ENCODE data around the gene NPAS3. TPM values are rescaled to one million over a fixed set of nuclear protein-coding genes. Genes with fewer than 3 reads are reported as not detected.

The NPAS3 gene
- total RNA-seq, 4 donors from 2014 or later: 1.5 to 12.3 (median 3.4) TPM

- H3K27me3 ChIP-seq: no peaks in the 10 kb centered on the region
These were observed 465.4 kb downstream of the NPAS3 start for GRCh38 chr14:33404054-33404453.

GRCh38 chr14:33404964-33405574, 466.4 kb downstream of the NPAS3 start:
- H3K4me1 ChIP-seq: no peaks in the 10 kb centered on the region
- 90 to 93% methylated on average over 1 of the region's 1 CpG for WGBS, 2 donors
- peaks cover 0 to 3% (median 0%) of the 10 kb centered on the region in 3 donors for H3K36me3 ChIP-seq

More at GRCh38 chr14:33404054-33404453, 465.4 kb downstream of the NPAS3 start:
- no peak for DNase-seq (ENCODE audit: low spot score in 2 of 2)
- Histone ChIP-seq H3K9me3 (peaks cover 0 to 9% (median 2%) of the 10 kb centered on the region in 4 donors), H3K36me3 (peaks cover 0 to 3% (median 0%) of the 10 kb centered on the region in 3 donors), H3K27ac (no peak overlapping the region), H3K4me3 (no peak overlapping the region), H3K4me1 (no peaks in the 10 kb centered on the region)
- WGBS, 2 donors: 33 to 54% methylated on average over 1 of the region's 1 CpG
- TF ChIP-seq EP300 (IDR thresholded peaks at IDR 0.05): no peak
- no peak for TF ChIP-seq POLR2A (IDR thresholded peaks at IDR 0.05)
- no peak for TF ChIP-seq CTCF (IDR thresholded peaks at IDR 0.05)

GRCh38 chr14:33406766-33407165, 468.1 kb downstream of the NPAS3 start:
- WGBS, 2 donors: 82 to 87% methylated on average over 2 of the region's 2 CpGs
- Histone ChIP-seq H3K4me3 (no peak overlapping the region), H3K4me1 (no peaks in the 10 kb centered on the region), H3K27ac (no peak overlapping the region), H3K27me3 (no peaks in the 10 kb centered on the region), H3K36me3 (peaks cover 0 to 3% (median 0%) of the 10 kb centered on the region in 3 donors), H3K9me3 (peaks cover 0 to 9% (median 2%) of the 10 kb centered on the region in 4 donors)
- no peak for DNase-seq (ENCODE audit: low spot score in 2 of 2)
- TF ChIP-seq CTCF (IDR thresholded peaks at IDR 0.05) (no peak), EP300 (IDR thresholded peaks at IDR 0.05) (no peak), POLR2A (IDR thresholded peaks at IDR 0.05) (no peak)

More at GRCh38 chr14:33404964-33405574, 466.4 kb downstream of the NPAS3 start:
- H3K27ac ChIP-seq: no peak overlapping the region
- H3K4me3 ChIP-seq: no peak overlapping the region
- no peak for DNase-seq (ENCODE audit: low spot score in 2 of 2)
- H3K27me3 ChIP-seq: no peaks in the 10 kb centered on the region
- no peak for TF ChIP-seq EP300 (IDR thresholded peaks at IDR 0.05)
- no peak for TF ChIP-seq CTCF (IDR thresholded peaks at IDR 0.05)
- TF ChIP-seq POLR2A (IDR thresholded peaks at IDR 0.05): no peak
- peaks cover 0 to 9% (median 2%) of the 10 kb centered on the region in 4 donors for H3K9me3 ChIP-seq

GRCh38 chr14:33408291-33408690, 469.6 kb downstream of the NPAS3 start:
- peaks cover 0 to 9% (median 2%) of the 10 kb centered on the region in 4 donors for H3K9me3 ChIP-seq
- no peak overlapping the region for H3K4me3 ChIP-seq
- no peak overlapping the region for H3K27ac ChIP-seq
- TF ChIP-seq POLR2A (IDR thresholded peaks at IDR 0.05) (no peak), CTCF (IDR thresholded peaks at IDR 0.05) (no peak), EP300 (IDR thresholded peaks at IDR 0.05) (no peak)
- H3K4me1 ChIP-seq: no peaks in the 10 kb centered on the region
- 81 to 85% methylated on average over 2 of the region's 2 CpGs for WGBS, 2 donors
- DNase-seq (ENCODE audit: low spot score in 2 of 2): no peak
- H3K36me3 ChIP-seq: peaks cover 0 to 3% (median 0%) of the 10 kb centered on the region in 3 donors
- H3K27me3 ChIP-seq: no peaks in the 10 kb centered on the region

GRCh38 chr14:33412450-33412849, 473.8 kb downstream of the NPAS3 start:
- no peak overlapping the region for H3K4me3 ChIP-seq
- no peak for DNase-seq (ENCODE audit: low spot score in 2 of 2)
- no peaks in the 10 kb centered on the region for H3K36me3 ChIP-seq
- H3K4me1 ChIP-seq: no peaks in the 10 kb centered on the region
- no peak overlapping the region for H3K27ac ChIP-seq
- no peaks in the 10 kb centered on the region for H3K27me3 ChIP-seq
- no peaks in the 10 kb centered on the region for H3K9me3 ChIP-seq
- TF ChIP-seq POLR2A (IDR thresholded peaks at IDR 0.05) (no peak), CTCF (IDR thresholded peaks at IDR 0.05) (no peak), EP300 (IDR thresholded peaks at IDR 0.05) (no peak)

All from tibial nerve (tissue), 4 donors.